Activated T-cell treated with anti-CD3 and anti-CD28 coated beads for 24 hours (primary cell): ENCODE results near the gene MFAP4.
"Not testable (repeated sequence)": the region's sequence is repeated elsewhere in the genome, so short reads cannot be mapped to it uniquely, and the experiment has no call there.

Experiments
- DNase-seq: peaks from one replicate; pipeline ENCODE4 v3.0.0-alpha.2; 2020; ENCODE audit warnings: low read depth

Gene MFAP4

GRCh38 chr17:19370493-19370960, 16.5 kb downstream of the MFAP4 start:
- no peak for DNase-seq

DNA sequence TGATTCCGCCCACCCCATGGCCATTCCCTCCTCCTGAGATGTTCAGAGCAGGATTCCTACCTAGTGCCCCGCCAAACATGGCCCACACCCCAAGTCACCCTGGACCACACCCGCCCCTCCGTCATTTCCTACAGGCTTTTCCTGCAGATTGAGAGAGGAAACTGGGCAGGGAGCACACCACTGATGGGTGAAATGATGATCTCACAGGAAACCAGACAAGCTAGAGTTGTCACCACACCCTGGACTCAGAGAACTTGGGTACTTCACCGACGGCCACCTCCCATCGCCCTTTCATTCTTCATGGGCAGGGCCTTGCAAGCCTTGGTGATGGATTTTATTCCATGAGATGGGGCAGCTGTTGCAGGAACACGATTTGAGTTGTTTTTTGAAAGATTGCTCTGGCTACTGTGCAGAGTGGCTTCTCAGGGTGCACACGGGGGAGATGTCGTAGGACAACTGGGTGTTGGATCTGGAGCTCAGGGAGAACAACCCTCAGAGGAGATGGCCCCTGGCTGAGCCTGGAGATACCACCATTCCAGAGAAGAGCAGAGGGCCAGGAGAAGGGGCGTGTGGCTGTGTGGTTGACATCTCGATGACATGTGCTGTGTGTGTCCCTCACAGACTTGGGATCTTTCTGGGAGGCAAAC, 17.0 kb downstream of the MFAP4 start:
- DNase-seq: no peak

DNA sequence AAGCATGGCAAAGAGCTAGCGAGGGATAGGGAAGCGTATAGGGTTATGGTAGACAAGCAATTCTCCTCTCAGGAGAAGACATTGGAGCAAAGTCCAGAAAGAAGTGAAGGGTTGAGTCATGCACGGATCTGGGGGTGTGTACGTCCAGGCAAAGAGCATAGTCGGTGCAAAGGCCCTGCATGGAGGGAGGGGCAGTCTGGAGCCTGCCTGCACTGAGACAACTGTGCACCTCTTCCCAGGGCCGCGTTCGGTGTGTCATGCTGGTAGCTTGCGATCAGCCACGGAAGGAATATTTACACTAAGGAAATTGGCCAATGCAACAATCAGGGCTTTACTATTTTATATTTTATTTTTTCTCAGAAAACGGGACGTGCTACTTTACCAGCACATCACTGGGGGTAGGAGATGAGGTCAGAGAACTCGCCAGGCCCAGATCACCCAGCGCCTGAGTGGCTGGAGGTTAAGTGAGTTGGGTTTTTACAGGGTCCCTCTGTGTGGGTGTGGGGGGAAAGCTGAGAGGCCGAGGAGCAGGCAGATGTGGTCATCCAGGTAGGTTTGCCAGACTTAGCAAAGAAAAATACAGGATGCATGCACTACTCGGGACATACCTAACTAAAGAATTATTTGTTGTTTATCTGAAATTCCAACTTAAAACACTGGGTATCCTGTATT, 17.7 kb downstream of the MFAP4 start:
- no peak for DNase-seq

DNA sequence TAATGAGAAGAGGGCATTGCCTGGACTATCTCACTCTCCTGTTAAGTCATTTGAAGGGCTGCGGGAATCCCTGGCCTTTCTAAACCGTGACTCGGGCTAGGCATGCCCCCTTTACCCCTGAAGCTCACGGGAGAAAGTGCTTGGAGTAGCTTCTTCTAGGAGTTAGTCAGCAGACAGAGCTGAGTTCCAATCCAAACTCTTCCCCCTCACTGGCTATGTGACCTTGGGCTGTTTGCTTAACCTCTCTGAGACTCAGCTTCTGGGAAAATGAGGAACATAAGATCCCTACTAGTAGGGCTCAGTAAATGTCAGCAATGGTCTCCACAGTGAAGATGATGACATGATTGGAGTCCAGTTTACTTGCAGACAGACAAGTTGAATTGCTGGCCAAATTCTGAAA, 18.8 kb downstream of the MFAP4 start:
- DNase-seq: no peak

DNA sequence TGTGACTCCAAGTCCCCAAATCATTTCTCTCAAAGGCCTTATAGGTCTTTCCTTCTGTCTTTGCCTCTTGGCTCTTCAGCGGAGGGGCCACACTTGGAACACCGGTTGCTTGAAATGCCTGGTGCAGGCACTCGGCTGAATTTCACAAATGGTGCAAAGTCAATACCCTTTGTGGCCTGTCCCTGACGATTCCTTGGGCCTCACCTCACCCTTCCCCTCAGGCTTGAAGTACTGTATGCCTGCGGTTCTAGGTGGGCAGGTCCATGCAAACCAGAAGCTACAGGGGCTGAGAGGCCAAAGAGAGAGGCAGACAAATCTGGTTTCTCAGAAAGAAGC, 20.4 kb downstream of the MFAP4 start:
- DNase-seq: no peak

DNA sequence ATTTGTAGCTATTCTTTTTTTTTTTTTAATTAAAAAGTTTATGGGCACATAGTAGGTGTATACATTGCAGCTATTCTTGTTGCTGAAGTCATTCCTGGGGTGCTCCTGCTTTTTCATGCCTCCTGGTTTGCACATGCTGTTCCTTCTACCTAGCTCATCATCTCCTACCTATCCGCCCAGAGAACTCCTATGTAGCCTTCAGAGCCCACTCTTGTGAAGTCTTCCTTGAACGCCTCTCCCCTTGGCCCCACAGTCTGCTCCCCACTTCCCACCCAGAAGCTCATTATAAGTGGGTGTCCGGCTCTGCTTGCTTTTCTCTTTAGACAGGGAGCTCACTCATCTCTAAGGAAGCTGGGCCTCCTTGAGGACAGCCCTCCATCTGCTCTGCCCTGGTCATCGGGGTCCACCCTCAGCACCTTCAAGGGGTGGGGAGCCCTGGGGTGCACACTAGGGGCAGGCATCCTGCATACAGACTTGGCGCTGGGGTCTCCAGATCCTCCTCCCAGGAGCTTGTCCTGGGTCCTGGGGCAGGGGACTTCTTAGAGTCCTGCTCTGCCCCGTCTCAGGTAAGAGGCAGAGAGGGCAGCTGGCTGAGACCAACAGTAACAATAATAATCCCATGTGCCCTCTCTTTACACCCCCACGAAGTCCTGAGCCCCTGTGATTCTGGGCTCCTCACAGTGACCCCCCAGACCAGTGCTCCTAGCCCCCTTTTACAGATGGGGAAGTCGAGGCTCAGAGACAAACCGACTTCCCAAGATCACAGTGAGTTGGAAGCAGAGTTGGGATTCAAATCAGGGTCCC, 21.0 kb downstream of the MFAP4 start:
- DNase-seq: no peak

DNA sequence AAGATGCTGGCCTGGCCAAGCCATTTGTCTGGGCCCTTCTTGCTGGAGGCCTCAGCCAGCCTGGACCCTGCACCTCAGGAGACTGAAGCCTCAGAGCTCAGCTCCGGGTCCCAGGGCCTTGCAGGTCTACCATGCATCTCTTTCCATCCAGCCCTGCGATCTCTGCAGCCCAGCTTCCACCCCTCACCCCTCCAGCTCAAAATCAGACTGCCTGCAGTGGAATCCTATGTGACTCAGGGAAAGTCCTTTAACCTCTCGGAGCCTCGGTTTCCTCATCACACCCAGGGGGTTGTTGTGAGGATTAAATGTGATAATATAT, 21.5 kb downstream of the MFAP4 start:
- DNase-seq: no peak

DNA sequence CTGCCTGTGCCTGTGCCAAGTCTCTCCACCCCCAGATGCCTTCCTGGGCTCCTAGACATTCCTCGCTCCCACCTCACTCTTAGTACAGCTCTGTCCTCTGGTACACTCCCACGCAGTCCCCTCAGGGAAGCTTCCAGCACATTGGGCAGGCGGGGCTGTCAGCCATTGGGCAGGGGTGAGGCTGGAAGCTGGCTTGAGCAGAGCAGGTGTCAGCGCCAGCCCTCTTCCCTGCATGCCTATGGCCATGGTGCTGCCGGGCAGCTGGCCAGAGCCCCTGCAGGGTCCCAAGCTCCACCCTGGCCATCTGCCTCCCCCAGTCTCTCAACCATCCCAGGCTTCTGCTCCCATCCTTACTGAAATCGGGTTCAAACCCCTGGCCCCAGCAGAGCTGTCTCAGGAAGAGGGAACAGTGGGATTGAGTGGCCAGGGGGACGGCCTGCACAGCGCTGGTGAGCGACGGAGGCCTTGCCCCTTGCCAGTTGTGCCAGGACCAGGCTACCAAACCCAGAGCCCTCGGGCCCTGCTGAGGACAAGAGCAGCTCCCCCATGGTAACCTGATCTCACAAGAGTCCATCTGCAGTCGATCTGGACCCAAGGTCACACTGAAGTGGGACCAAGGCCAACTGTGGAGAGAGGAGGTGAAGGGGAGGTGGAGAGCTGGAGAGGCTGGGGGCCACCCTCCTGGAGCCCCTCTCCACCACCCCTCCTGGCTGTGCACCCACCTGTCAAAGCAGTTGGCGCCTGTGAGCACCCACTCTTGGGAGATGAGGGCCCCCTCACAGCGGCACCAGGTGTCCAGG, 22.1 kb downstream of the MFAP4 start:
- no peak for DNase-seq

DNA sequence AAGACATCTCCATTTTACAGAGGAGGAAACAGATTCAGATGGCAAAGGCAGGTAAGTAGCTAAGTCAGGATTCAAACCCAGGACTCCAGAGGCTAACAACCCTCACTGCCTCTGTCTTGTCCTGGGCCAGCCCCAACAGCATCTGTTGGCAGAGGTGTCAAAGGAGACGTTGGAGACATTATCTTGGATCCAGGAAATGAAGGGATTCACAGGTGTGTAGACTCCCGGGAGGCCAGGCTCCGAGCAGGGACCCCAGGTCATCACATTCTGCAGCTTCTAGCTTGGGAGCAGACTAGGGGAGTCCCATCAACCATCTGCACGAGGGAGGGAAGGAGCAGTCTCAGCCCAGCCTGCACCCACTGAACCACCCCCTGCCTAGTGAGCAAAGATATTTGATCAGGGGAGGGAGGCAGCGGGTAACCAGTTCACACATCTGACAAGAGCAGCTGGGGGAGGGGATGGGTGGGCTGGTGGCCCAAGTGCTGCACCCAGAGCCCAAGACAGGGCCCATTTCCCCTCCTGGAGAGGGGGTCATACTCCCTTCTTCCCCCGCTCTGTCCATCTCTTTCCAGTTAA, 23.4 kb downstream of the MFAP4 start:
- no peak for DNase-seq

- no peak for DNase-seq
Measured at GRCh38 chr17:19363114-19363438, 23.9 kb downstream of the MFAP4 start.

DNA sequence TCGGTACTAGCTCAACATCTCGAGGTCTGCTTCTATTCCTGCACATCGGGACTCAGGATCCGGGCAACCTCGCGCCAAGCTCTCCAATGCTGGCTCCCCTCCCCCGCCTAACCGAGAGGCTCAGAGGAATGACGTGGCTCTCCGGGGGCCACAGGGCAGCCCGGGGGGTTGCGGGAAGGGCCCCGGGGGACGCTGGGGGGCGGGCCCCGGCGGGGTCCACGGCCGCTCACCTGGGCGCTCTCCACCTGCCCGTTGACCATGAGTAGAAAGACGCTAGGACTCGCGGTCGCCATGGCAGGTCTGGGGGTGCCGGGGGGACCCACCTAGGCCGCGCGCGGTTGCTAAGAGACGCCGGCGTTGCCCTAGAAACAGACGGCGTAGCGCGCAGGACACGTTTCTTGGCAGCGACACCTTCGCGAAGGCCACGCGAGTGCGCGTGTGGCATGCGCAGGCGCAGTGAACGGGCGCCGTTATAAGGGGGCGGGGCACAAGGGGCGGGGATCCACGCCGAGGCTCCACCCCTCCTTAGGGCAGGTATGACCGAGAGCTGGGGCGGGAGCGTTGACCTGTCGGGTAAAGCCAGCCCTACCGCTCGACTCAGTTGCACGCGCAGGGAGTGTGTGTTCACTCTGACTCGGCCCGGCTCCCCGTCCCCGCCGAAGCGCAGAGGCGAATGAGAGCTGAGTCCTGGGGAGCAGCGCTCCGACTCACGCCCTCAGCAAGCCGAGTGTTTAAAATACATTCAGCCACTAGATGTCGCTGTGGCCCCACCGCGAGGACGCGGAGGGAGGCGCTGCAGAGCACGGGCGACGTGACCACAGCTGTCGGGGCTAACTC, 24.5 kb downstream of the MFAP4 start, which contains the start of gene B9D1:
Gene B9D1, minus strand, starts transcription at position 447 of the 837 bp plus-strand sequence. Its CDS starts 154 bp downstream, at position 293.
- DNase-seq: peak; percentile 92

GRCh38 chr17:19361944-19362276, 25.1 kb downstream of the MFAP4 start:
- no peak for DNase-seq

DNA sequence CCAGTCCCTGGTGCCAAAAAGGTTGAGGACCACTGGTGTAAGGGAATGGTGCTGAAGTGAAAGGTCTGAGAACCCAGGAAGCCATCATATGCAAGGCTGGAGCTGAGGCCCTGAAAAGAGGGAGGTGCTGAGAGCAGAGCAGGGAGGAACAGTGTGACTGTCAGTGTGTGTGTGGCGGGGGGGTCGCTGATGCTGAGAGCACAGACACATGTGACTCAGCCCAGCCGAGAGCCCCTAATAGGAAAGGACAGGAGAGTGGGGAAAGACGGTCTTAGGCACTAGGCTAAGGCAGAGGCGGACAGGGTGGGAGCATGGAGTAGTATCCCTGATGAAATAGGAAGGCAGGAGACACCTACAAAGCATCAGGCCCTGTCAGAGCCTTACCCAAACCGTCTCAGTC, 25.7 kb downstream of the MFAP4 start:
- DNase-seq: no peak

DNA sequence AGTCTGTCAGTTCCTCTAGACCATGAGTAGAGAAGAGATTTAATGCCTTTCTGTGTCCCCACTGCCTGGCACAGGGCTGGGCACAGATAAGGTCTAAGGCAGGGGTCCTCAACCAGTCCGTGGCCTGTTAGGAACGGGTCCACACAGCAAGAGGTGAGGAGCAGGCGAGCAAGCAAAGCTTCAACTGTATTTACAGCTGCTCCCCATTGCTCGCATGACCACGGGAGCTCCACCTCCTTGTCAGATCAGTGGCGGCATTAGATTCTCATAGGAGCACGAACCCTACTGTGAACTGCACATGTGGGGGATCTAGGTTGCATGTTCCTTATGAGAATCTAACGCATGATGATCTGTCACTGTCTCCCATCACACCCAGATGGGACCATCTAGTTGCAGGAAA, 26.2 kb downstream of the MFAP4 start:
- no peak for DNase-seq

- DNase-seq: no peak
Measured at GRCh38 chr17:19359856-19360255, 27.1 kb downstream of the MFAP4 start.

GRCh38 chr17:19359151-19359550, 27.8 kb downstream of the MFAP4 start:
- DNase-seq: no peak

DNA sequence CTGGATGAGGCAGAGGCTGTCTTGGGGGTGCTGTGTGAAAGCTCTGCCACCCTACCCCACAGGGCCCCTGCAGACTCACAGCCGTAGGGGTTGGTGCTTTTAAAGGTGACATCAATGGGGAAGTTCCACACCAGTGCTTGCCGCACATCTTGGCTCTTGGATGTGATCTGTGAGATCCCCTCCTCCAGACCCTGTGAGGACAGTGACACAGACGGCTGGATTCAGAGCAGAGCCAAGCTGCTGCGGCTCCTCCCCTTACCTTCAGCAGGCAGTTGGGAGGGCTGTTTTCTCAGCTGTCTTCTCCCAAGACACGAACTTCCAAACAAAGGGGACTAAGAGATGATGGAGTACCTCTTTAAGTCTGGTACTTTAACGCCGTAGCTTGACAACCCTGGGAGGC, 29.2 kb downstream of the MFAP4 start:
- DNase-seq: no peak

GRCh38 chr17:19357351-19357750, 29.6 kb downstream of the MFAP4 start:
- DNase-seq: no peak

- DNase-seq: no peak
Measured at GRCh38 chr17:19354748-19355147, 32.2 kb downstream of the MFAP4 start.

GRCh38 chr17:19353401-19353800, 33.6 kb downstream of the MFAP4 start:
- DNase-seq: not testable (repeated sequence)

DNA sequence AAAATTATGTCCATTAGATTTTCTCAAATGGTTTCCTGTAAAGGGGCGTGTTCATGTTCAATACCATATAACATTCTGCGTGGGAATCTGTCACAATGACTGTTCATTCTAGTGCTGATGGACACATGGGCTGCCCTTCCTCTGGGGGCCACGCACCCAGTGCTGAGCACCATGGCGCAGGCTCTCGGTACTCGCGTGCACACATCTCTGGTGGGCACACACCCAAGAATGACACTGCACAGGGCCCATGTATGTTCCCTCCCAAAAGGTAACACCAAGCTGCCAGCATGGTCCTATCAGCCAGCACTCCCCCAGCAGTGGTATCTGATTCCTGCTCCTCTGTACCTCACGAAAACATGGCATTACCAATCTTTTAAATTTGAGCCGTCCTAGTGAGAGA, 38.2 kb downstream of the MFAP4 start:
- DNase-seq: no peak
